Endothelial cell of umbilical vein (primary cell): Measurements from ENCODE around the gene DAPL1.

ENCODE experiments used
- CTCF ChIP-seq, 2 donors: IDR thresholded peaks; 1 replicate in 1 of 2; 2 replicates in 1 of 2; pipeline ENCODE4 v1.5.1; 2011; ENCODE audit warnings: low read length in 2 of 2, mild to moderate bottlenecking in 2 of 2, moderate library complexity in 2 of 2, control low read depth in 1 of 2, inconsistent platforms in 1 of 2, low read depth in 1 of 2; ENCODE audit not compliant: insufficient read depth in 1 of 2; ENCODE audit errors: extremely low read depth in 1 of 2
- EZH2 ChIP-seq: IDR thresholded peaks from 2 replicates; pipeline ENCODE4 v1.6.1; 2012; ENCODE audit warnings: borderline replicate concordance, low read depth, mild to moderate bottlenecking, moderate library complexity, low read length, inconsistent platforms; ENCODE audit not compliant: severe bottlenecking
- FOS ChIP-seq: IDR thresholded peaks from 2 replicates; pipeline ENCODE4 v1.6.1; 2011; ENCODE audit warnings: mild to moderate bottlenecking, low read length, moderate library complexity, borderline replicate concordance; ENCODE audit not compliant: insufficient read depth
- GATA2 ChIP-seq: IDR thresholded peaks from 2 replicates; pipeline ENCODE4 v1.7.0; 2011; ENCODE audit warnings: low read depth, mild to moderate bottlenecking, moderate library complexity, mixed read lengths, low read length; ENCODE audit not compliant: insufficient read length, insufficient read depth
- JUN ChIP-seq: IDR thresholded peaks from 2 replicates; pipeline ENCODE4 v1.6.1; 2011; ENCODE audit warnings: borderline replicate concordance, low read depth; ENCODE audit not compliant: insufficient read length, insufficient read depth
- MYC ChIP-seq: IDR thresholded peaks from one replicate; pipeline ENCODE4 v1.6.1; 2011; ENCODE audit warnings: mild to moderate bottlenecking, low read depth, low read length
- POLR2A ChIP-seq: IDR thresholded peaks from 2 replicates; pipeline ENCODE4 v1.6.1; 2012; ENCODE audit warnings: low read depth, mild to moderate bottlenecking, control low read depth, low read length
- POLR2AphosphoS5 ChIP-seq: IDR thresholded peaks from 2 replicates; pipeline ENCODE4 v1.6.1; 2012; ENCODE audit warnings: low read depth, mild to moderate bottlenecking, control low read depth, low read length, moderate library complexity; ENCODE audit not compliant: insufficient read depth
- TF ChIP-seq, protein P1 (sequence below): IDR thresholded peaks from 2 replicates; pipeline ENCODE4 v1.6.1; 2011; ENCODE audit not compliant: insufficient read depth, insufficient read length

- no peak for TF ChIP-seq CTCF (IDR thresholded peaks at IDR 0.05; ENCODE audit: extremely low read depth in 1 of 2, insufficient read depth in 1 of 2, low read depth in 1 of 2, low read length in 2 of 2)
- no peak for TF ChIP-seq FOS
- no peak for TF ChIP-seq EZH2
- TF ChIP-seq POLR2A, result no peak
- TF ChIP-seq POLR2AphosphoS5, result no peak
- TF ChIP-seq, protein P1, sequence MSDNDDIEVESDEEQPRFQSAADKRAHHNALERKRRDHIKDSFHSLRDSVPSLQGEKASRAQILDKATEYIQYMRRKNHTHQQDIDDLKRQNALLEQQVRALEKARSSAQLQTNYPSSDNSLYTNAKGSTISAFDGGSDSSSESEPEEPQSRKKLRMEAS, result no peak
- no peak for TF ChIP-seq GATA2
- no peak for TF ChIP-seq JUN
- no peak for TF ChIP-seq MYC
These were observed 19.7 kb upstream of the DAPL1 start for GRCh38 chr2:158775273-158776027.
